Stomach smooth muscle (tissue), 2 donors: ENCODE data around the gene CCL4.
"Not testable (repeated sequence)": the region's sequence is repeated elsewhere in the genome, so short reads cannot be mapped to it uniquely, and the experiment has no call there.

Experiments
- H3K27ac ChIP-seq: one replicate; pipeline ENCODE4 v1.7.0; 2013; ENCODE audit warnings: mild to moderate bottlenecking, low read length, inconsistent platforms
- H3K27me3 ChIP-seq, 2 donors: one replicate each; pipeline ENCODE4 v1.7.0; 2013; ENCODE audit warnings: low read length in 2 of 2; ENCODE audit not compliant: insufficient read depth in 2 of 2, control insufficient read depth in 1 of 2
- H3K36me3 ChIP-seq, 2 donors: one replicate each; pipeline ENCODE4 v1.7.0; 2013; ENCODE audit warnings: low read length in 2 of 2; ENCODE audit not compliant: control insufficient read depth in 2 of 2, insufficient read depth in 2 of 2
- H3K4me1 ChIP-seq: one replicate; pipeline ENCODE4 v1.7.0; 2013; ENCODE audit warnings: low read length; ENCODE audit not compliant: control insufficient read depth, insufficient read depth
- H3K4me3 ChIP-seq, 2 donors: one replicate each; pipeline ENCODE4 v1.7.0; 2013; ENCODE audit warnings: low read length in 2 of 2
- H3K9ac ChIP-seq, 2 donors: one replicate each; pipeline ENCODE4 v1.7.0; 2013; ENCODE audit warnings: low read length in 2 of 2, mild to moderate bottlenecking in 1 of 2
- H3K9me3 ChIP-seq, 2 donors: one replicate each; pipeline ENCODE4 v1.7.0; 2013; ENCODE audit warnings: low read length in 2 of 2; ENCODE audit not compliant: control insufficient read depth in 2 of 2
- donor health status: healthy.
- donor health status: Pancreatic carcinoma.

Gene CCL4

GRCh38 chr17:36070427-36070826 lies 33.2 kb upstream of the CCL4 start:
- peaks cover 0 to 3% of the 10 kb centered on the region in 2 donors for H3K27me3 ChIP-seq
- H3K9me3 ChIP-seq, result peaks cover 0 to under 1% of the 10 kb centered on the region in 2 donors
- no peaks in the 10 kb centered on the region for H3K36me3 ChIP-seq
- H3K4me1 ChIP-seq, result no peaks in the 10 kb centered on the region
- no peak overlapping the region for H3K27ac ChIP-seq
- no peak overlapping the region for H3K4me3 ChIP-seq
- H3K9ac ChIP-seq, result no peak overlapping the region

- H3K36me3 ChIP-seq, result no peaks in the 10 kb centered on the region
- no peaks in the 10 kb centered on the region for H3K27me3 ChIP-seq
- no peak overlapping the region for H3K27ac ChIP-seq
- H3K9me3 ChIP-seq, result no peaks in the 10 kb centered on the region
- no peaks in the 10 kb centered on the region for H3K4me1 ChIP-seq
- no peak overlapping the region for H3K4me3 ChIP-seq
- H3K9ac ChIP-seq, result no peak overlapping the region
These were observed 31.9 kb upstream of the CCL4 start for GRCh38 chr17:36071751-36072150.

GRCh38 chr17:36072431-36073121 lies 31.1 kb upstream of the CCL4 start:
- no peak overlapping the region for H3K4me3 ChIP-seq
- H3K27ac ChIP-seq, result no peak overlapping the region
- H3K9ac ChIP-seq, result no peak overlapping the region

GRCh38 chr17:36074365-36074764 lies 29.3 kb upstream of the CCL4 start:
- Histone ChIP-seq H3K9ac (no peak overlapping the region), H3K27ac (no peak overlapping the region), H3K4me1 (no peaks in the 10 kb centered on the region), H3K4me3 (no peak overlapping the region), H3K36me3 (no peaks in the 10 kb centered on the region), H3K27me3 (no peaks in the 10 kb centered on the region), H3K9me3 (peaks cover 0 to 5% of the 10 kb centered on the region in 2 donors)

More at GRCh38 chr17:36072431-36073121, 31.1 kb upstream of the CCL4 start:
- Histone ChIP-seq H3K9me3 (peaks cover 0 to 5% of the 10 kb centered on the region in 2 donors), H3K27me3 (no peaks in the 10 kb centered on the region), H3K4me1 (no peaks in the 10 kb centered on the region), H3K36me3 (no peaks in the 10 kb centered on the region)

- H3K9me3 ChIP-seq, H3K4me1 ChIP-seq, H3K4me3 ChIP-seq, H3K36me3 ChIP-seq, H3K27ac ChIP-seq, H3K9ac ChIP-seq, H3K27me3 ChIP-seq: not testable (repeated sequence)
These were observed 21.8 kb upstream of the CCL4 start for GRCh38 chr17:36081681-36082471.

- H3K27ac ChIP-seq, H3K4me1 ChIP-seq, H3K36me3 ChIP-seq, H3K27me3 ChIP-seq, H3K9ac ChIP-seq, H3K9me3 ChIP-seq, H3K4me3 ChIP-seq: not testable (repeated sequence)
These were observed 21.0 kb upstream of the CCL4 start for GRCh38 chr17:36082482-36083120.

GRCh38 chr17:36083691-36084090 lies 19.9 kb upstream of the CCL4 start:
- not testable (repeated sequence) for H3K27me3 ChIP-seq, H3K4me1 ChIP-seq, H3K27ac ChIP-seq, H3K9ac ChIP-seq, H3K4me3 ChIP-seq, H3K36me3 ChIP-seq, H3K9me3 ChIP-seq

- Histone ChIP-seq H3K27ac (no peak overlapping the region), H3K27me3 (peaks cover 0 to 2% of the 10 kb centered on the region in 2 donors), H3K4me1 (no peaks in the 10 kb centered on the region)
These were observed 17.9 kb upstream of the CCL4 start for GRCh38 chr17:36085765-36086164.

GRCh38 chr17:36086791-36087190 lies 16.8 kb upstream of the CCL4 start:
- no peaks in the 10 kb centered on the region for H3K9me3 ChIP-seq
- H3K4me1 ChIP-seq, result no peaks in the 10 kb centered on the region
- no peak overlapping the region for H3K4me3 ChIP-seq
- H3K27ac ChIP-seq, result no peak overlapping the region
- H3K27me3 ChIP-seq, result peaks cover 0 to 2% of the 10 kb centered on the region in 2 donors
- H3K9ac ChIP-seq, result no peak overlapping the region
- H3K36me3 ChIP-seq, result no peaks in the 10 kb centered on the region

More at GRCh38 chr17:36085765-36086164, 17.9 kb upstream of the CCL4 start:
- no peak overlapping the region for H3K4me3 ChIP-seq
- no peaks in the 10 kb centered on the region for H3K9me3 ChIP-seq
- no peaks in the 10 kb centered on the region for H3K36me3 ChIP-seq
- H3K9ac ChIP-seq, result no peak overlapping the region

- not testable (repeated sequence) for H3K9me3 ChIP-seq, H3K4me1 ChIP-seq, H3K4me3 ChIP-seq, H3K36me3 ChIP-seq, H3K27me3 ChIP-seq, H3K9ac ChIP-seq, H3K27ac ChIP-seq
These were observed 16.2 kb upstream of the CCL4 start for GRCh38 chr17:36087471-36087870.
